ENCODE results near the gene ASGR1.
A peak's percentile ranks its signal among the peaks of the same experiment; 100 is the strongest.

Gene ASGR1

DNA sequence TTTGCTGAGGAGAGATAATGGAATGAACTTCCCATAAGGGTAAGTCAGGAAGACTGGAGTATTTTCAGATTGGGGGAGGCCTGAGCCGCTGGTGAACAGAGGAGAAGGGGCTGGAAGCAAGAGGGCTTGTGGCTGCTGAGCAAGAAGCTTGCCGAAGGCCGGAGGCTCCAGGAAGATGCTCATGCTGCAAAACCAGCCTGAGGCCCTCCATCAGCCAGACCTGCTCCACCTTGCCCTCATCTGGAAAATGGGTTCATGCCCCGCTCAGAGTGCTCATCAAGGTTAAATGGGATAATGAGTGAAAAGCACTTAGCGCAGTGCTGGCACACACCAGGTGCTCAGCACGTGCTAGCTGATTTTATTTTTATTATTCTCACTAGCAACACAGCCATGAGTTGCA lies 5.5 kb upstream of the ASGR1 start:
- Histone ChIP-seq H3K4me1 (ENCODE audit: control insufficient read depth, insufficient read depth, low read length) (no peaks in the 10 kb centered on the region; the same call in 1 of the 2 replicates), H3K9me3 (ENCODE audit: control insufficient read depth, insufficient read depth, low read depth, low read length) (no peaks in the 10 kb centered on the region), H3K4me3 (ENCODE audit: low read depth, low read length) (no peak overlapping the region), H3K36me3 (ENCODE audit: control insufficient read depth in 2 of 2, insufficient read depth in 1 of 2, low read length in 2 of 2) (no peaks in the 10 kb centered on the region), H3K27ac (ENCODE audit: extremely low read depth, low read depth, low read length) (no peak overlapping the region)
- TF ChIP-seq, protein P1, sequence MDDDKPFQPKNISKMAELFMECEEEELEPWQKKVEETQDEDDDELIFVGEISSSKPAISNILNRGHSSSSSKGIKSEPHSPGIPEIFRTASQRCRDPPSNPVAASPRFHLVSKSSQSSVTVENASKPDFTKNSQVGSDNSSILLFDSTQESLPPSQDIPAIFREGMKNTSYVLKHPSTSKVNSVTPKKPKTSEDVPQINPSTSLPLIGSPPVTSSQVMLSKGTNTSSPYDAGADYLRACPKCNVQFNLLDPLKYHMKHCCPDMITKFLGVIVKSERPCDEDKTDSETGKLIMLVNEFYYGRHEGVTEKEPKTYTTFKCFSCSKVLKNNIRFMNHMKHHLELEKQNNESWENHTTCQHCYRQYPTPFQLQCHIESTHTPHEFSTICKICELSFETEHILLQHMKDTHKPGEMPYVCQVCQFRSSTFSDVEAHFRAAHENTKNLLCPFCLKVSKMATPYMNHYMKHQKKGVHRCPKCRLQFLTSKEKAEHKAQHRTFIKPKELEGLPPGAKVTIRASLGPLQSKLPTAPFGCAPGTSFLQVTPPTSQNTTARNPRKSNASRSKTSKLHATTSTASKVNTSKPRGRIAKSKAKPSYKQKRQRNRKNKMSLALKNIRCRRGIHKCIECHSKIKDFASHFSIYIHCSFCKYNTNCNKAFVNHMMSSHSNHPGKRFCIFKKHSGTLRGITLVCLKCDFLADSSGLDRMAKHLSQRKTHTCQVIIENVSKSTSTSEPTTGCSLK (tag by site-specific recombination; IDR thresholded peaks at IDR 0.05), result no peak
- TF ChIP-seq ZNF223 (tag by site-specific recombination; IDR thresholded peaks at IDR 0.05) (peak; percentile 73), ZNF785 (tag by site-specific recombination; IDR thresholded peaks at IDR 0.05) (no peak), ZNF214 (tag by site-specific recombination; IDR thresholded peaks at IDR 0.05; ENCODE audit: borderline replicate concordance) (no peak), YY1 (tag by site-specific recombination; IDR thresholded peaks at IDR 0.05) (no peak)
- CTCF ChIA-PET, result interaction anchor here (0.6 to 1.5 kb wide), 3 partner anchors 19 to 139 kb away, joined by 3 to 4 read pairs (median 3); no protein-coding TSS in a partner anchor
- POLR2A ChIA-PET, result interaction anchor here (0.5 to 1.5 kb wide), 3 partner anchors 28 to 172 kb away, joined by 3 to 7 read pairs (median 3); partner anchors contain the start of gene RNASEK

DNA sequence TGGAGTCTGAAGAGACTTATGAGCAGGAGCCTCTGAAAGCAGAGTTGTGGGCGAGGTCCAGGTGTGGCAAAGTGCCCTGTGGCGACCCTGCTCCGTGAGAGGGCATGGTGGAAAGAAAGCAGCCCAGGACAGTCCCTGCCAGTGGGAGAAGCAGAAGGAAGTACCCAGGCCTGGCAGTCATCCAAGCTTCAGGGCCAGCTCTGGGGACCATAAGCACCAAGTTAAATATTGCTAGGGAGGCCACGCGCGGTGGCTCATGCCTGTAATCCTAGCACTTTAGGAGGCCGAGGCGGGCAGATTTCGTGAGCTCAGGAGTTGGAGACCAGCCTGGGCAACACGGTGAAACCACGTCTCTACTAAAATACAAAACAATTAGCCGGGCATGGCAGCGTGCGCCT lies 4.9 kb upstream of the ASGR1 start:
- no peaks in the 10 kb centered on the region for H3K36me3 ChIP-seq (ENCODE audit: control insufficient read depth in 2 of 2, insufficient read depth in 1 of 2, low read length in 2 of 2)
- no peaks in the 10 kb centered on the region; the same call in 1 of the 2 replicates for H3K4me1 ChIP-seq (ENCODE audit: control insufficient read depth, insufficient read depth, low read length)
- H3K9me3 ChIP-seq (ENCODE audit: control insufficient read depth, insufficient read depth, low read depth, low read length), result no peaks in the 10 kb centered on the region
- no peak overlapping the region for H3K27ac ChIP-seq (ENCODE audit: extremely low read depth, low read depth, low read length)
- 0 out of 2 replicates have a peak, but pooled peaks have one; percentile 18 for TF ChIP-seq ZBTB48 (tag by site-specific recombination; IDR thresholded peaks at IDR 0.05)
- TF ChIP-seq, protein P2, sequence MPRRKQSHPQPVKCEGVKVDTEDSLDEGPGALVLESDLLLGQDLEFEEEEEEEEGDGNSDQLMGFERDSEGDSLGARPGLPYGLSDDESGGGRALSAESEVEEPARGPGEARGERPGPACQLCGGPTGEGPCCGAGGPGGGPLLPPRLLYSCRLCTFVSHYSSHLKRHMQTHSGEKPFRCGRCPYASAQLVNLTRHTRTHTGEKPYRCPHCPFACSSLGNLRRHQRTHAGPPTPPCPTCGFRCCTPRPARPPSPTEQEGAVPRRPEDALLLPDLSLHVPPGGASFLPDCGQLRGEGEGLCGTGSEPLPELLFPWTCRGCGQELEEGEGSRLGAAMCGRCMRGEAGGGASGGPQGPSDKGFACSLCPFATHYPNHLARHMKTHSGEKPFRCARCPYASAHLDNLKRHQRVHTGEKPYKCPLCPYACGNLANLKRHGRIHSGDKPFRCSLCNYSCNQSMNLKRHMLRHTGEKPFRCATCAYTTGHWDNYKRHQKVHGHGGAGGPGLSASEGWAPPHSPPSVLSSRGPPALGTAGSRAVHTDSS (tag by site-specific recombination; IDR thresholded peaks at IDR 0.05), result no peak
- ChIA-PET POLR2A (interaction anchor here (0.5 to 1.5 kb wide), 2 partner anchors 27 to 37 kb away, joined by 3 to 7 read pairs; no protein-coding TSS in a partner anchor), CTCF (interaction anchor here (0.6 to 1.5 kb wide), 2 partner anchors 19 to 138 kb away, joined by 3 to 4 read pairs; no protein-coding TSS in a partner anchor)
- H3K4me3 ChIP-seq (ENCODE audit: low read depth, low read length), result no peak overlapping the region

- Histone ChIP-seq H3K27ac (ENCODE audit: extremely low read depth, low read depth, low read length) (no peak overlapping the region), H3K9me3 (ENCODE audit: control insufficient read depth, insufficient read depth, low read depth, low read length) (no peaks in the 10 kb centered on the region), H3K4me3 (ENCODE audit: low read depth, low read length) (no peak overlapping the region), H3K36me3 (ENCODE audit: control insufficient read depth in 2 of 2, insufficient read depth in 1 of 2, low read length in 2 of 2) (no peaks in the 10 kb centered on the region), H3K4me1 (ENCODE audit: control insufficient read depth, insufficient read depth, low read length) (no peaks in the 10 kb centered on the region; the same call in 1 of the 2 replicates)
- TF ChIP-seq ZNF610 (tag by site-specific recombination; IDR thresholded peaks at IDR 0.05; ENCODE audit: borderline replicate concordance), result no peak
- TF ChIP-seq ZNF169 (tag by site-specific recombination; IDR thresholded peaks at IDR 0.05), result no peak
- peak; percentile 45; the same call in 1 of the 2 replicates for TF ChIP-seq ZBTB17 (tag by site-specific recombination; IDR thresholded peaks at IDR 0.05)
- TF ChIP-seq, protein P3, sequence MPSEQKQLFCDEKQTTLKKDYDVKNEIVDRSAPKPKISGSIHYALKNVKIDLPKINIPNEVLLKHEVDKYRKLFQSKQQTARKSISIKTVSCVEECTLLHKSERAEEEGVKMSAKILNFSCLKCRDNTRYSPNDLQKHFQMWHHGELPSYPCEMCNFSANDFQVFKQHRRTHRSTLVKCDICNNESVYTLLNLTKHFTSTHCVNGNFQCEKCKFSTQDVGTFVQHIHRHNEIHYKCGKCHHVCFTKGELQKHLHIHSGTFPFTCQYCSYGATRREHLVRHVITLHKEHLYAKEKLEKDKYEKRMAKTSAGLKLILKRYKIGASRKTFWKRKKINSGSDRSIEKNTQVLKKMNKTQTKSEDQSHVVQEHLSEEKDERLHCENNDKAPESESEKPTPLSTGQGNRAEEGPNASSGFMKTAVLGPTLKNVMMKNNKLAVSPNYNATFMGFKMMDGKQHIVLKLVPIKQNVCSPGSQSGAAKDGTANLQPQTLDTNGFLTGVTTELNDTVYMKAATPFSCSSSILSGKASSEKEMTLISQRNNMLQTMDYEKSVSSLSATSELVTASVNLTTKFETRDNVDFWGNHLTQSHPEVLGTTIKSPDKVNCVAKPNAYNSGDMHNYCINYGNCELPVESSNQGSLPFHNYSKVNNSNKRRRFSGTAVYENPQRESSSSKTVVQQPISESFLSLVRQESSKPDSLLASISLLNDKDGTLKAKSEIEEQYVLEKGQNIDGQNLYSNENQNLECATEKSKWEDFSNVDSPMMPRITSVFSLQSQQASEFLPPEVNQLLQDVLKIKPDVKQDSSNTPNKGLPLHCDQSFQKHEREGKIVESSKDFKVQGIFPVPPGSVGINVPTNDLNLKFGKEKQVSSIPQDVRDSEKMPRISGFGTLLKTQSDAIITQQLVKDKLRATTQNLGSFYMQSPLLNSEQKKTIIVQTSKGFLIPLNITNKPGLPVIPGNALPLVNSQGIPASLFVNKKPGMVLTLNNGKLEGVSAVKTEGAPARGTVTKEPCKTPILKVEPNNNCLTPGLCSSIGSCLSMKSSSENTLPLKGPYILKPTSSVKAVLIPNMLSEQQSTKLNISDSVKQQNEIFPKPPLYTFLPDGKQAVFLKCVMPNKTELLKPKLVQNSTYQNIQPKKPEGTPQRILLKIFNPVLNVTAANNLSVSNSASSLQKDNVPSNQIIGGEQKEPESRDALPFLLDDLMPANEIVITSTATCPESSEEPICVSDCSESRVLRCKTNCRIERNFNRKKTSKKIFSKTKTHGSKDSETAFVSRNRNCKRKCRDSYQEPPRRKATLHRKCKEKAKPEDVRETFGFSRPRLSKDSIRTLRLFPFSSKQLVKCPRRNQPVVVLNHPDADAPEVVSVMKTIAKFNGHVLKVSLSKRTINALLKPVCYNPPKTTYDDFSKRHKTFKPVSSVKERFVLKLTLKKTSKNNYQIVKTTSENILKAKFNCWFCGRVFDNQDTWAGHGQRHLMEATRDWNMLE (tag by site-specific recombination; conservative IDR thresholded peaks at IDR 0.05; ENCODE audit: low read depth), result peak; percentile 55
- 0 out of 2 replicates have a peak, but pooled peaks have one; percentile 27 for TF ChIP-seq ZNF623 (tag by site-specific recombination; IDR thresholded peaks at IDR 0.05)
- TF ChIP-seq, protein P4, sequence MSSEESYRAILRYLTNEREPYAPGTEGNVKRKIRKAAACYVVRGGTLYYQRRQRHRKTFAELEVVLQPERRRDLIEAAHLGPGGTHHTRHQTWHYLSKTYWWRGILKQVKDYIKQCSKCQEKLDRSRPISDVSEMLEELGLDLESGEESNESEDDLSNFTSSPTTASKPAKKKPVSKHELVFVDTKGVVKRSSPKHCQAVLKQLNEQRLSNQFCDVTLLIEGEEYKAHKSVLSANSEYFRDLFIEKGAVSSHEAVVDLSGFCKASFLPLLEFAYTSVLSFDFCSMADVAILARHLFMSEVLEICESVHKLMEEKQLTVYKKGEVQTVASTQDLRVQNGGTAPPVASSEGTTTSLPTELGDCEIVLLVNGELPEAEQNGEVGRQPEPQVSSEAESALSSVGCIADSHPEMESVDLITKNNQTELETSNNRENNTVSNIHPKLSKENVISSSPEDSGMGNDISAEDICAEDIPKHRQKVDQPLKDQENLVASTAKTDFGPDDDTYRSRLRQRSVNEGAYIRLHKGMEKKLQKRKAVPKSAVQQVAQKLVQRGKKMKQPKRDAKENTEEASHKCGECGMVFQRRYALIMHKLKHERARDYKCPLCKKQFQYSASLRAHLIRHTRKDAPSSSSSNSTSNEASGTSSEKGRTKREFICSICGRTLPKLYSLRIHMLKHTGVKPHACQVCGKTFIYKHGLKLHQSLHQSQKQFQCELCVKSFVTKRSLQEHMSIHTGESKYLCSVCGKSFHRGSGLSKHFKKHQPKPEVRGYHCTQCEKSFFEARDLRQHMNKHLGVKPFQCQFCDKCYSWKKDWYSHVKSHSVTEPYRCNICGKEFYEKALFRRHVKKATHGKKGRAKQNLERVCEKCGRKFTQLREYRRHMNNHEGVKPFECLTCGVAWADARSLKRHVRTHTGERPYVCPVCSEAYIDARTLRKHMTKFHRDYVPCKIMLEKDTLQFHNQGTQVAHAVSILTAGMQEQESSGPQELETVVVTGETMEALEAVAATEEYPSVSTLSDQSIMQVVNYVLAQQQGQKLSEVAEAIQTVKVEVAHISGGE (tag by site-specific recombination; conservative IDR thresholded peaks at IDR 0.05; ENCODE audit: low read depth), result 0 out of 2 replicates have a peak, but pooled peaks have one; percentile 27
- TF ChIP-seq ZNF394 (tag by site-specific recombination; IDR thresholded peaks at IDR 0.05; ENCODE audit: borderline replicate concordance), result peak; percentile 74; the same call in 1 of the 2 replicates
- ChIA-PET POLR2A (interaction anchor here (0.7 kb wide), 1 partner anchor 51 kb away, joined by 3 read pairs; the partner anchor contains the start of gene DVL2), CTCF (interaction anchor here (0.5 to 1.5 kb wide), 4 partner anchors 127 to 378 kb away, joined by 3 to 4 read pairs (median 3); no protein-coding TSS in a partner anchor)
These were observed 4.4 kb upstream of the ASGR1 start for GRCh38 chr17:7183433-7184090.

Measured in HEK293 (cell line).